Neural cell (in vitro differentiated cells): Measurements from ENCODE around the gene ZFPM1. TPM values are rescaled to one million over a fixed set of nuclear protein-coding genes. Genes with fewer than 3 reads are reported as not detected.

Source experiments
- H2AFZ ChIP-seq: fragments of 200-600, 300-800 bp; sonication (generic), shearing (Covaris generic); 2 replicates; pipeline ENCODE4 v1.6.0; 2014; ENCODE audit warnings: low read depth, mild to moderate bottlenecking, antibody characterized with exemption, low read length, moderate library complexity
- H3F3A ChIP-seq: fragments of 200-600 bp; shearing (Covaris generic); 2 replicates; pipeline ENCODE4 v1.6.1; 2016; ENCODE audit warnings: mild to moderate bottlenecking, moderate library complexity, mixed read lengths, antibody characterized with exemption, low read length; ENCODE audit not compliant: insufficient read depth, poor library complexity, severe bottlenecking
- H3K27ac ChIP-seq: fragments of 200-600, 300-800 bp; sonication (generic), shearing (Covaris generic); 2 replicates; pipeline ENCODE4 v1.5.1; 2014; ENCODE audit warnings: mild to moderate bottlenecking, low read length, moderate library complexity
- H3K27me3 ChIP-seq: fragments of 300-800, 200-600 bp; sonication (generic), shearing (Covaris generic); 2 replicates; pipeline ENCODE4 v1.6.0; 2014; ENCODE audit warnings: mild to moderate bottlenecking, low read depth, low read length, moderate library complexity; ENCODE audit not compliant: insufficient read depth
- H3K36me3 ChIP-seq: fragments of 300-800, 200-600 bp; sonication (generic), shearing (Covaris generic); 2 replicates; pipeline ENCODE4 v1.5.1; 2014; ENCODE audit warnings: mild to moderate bottlenecking, antibody characterized with exemption, low read length, moderate library complexity; ENCODE audit not compliant: insufficient read depth
- H3K4me2 ChIP-seq: fragments of 300-800, 200-600 bp; sonication (generic), shearing (Covaris generic); 2 replicates; pipeline ENCODE4 v1.6.0; 2014; ENCODE audit warnings: mild to moderate bottlenecking, low read length
- H3K4me3 ChIP-seq: fragments of 300-800, 200-600 bp; sonication (generic), shearing (Covaris generic); 2 replicates; pipeline ENCODE4 v1.5.1; 2014; ENCODE audit warnings: mild to moderate bottlenecking, low read length, moderate library complexity
- H3K79me2 ChIP-seq: fragments of 200-600 bp; shearing (Covaris generic); replicated peaks from 2 replicates; pipeline ENCODE4 v1.6.0; 2014; ENCODE audit warnings: mild to moderate bottlenecking, low read length, moderate library complexity; ENCODE audit not compliant: insufficient read depth
- H3K9ac ChIP-seq: fragments of 300-800, 200-600 bp; sonication (generic), shearing (Covaris generic); 2 replicates; pipeline ENCODE4 v1.6.1; 2016; ENCODE audit warnings: mild to moderate bottlenecking, low read length, mixed read lengths
- H3K9me2 ChIP-seq: fragments of 200-600 bp; shearing (Covaris generic); 2 replicates; pipeline ENCODE4 v1.6.1; 2016; ENCODE audit warnings: mild to moderate bottlenecking, low read length, mixed read lengths; ENCODE audit not compliant: insufficient read depth
- H3K9me3 ChIP-seq: fragments of 200-600, 300-800 bp; sonication (generic), shearing (Covaris generic); 2 replicates; pipeline ENCODE4 v1.6.1; 2016; ENCODE audit warnings: mild to moderate bottlenecking, mixed run types, low read length, moderate library complexity, mixed read lengths
- H4K20me1 ChIP-seq: fragments of 200-600 bp; shearing (Covaris generic); 2 replicates; pipeline ENCODE4 v1.6.1; 2016; ENCODE audit warnings: mild to moderate bottlenecking, mixed run types; ENCODE audit not compliant: insufficient read depth
- CTCF ChIP-seq: fragments of 450-650 bp; IDR thresholded peaks from 2 replicates; pipeline ENCODE4 v1.5.1; 2014; ENCODE audit warnings: antibody characterized with exemption, mild to moderate bottlenecking, moderate library complexity; ENCODE audit not compliant: poor library complexity, severe bottlenecking
- EP300 ChIP-seq: fragments of 450-650 bp; conservative IDR thresholded peaks from 2 replicates; pipeline ENCODE4 v1.6.1; 2014; ENCODE audit warnings: antibody characterized with exemption, mild to moderate bottlenecking, moderate library complexity; ENCODE audit not compliant: poor library complexity, severe bottlenecking
- EZH2 ChIP-seq: fragments of 200-600, 300-800 bp; shearing (Covaris generic), sonication (generic); IDR thresholded peaks from 2 replicates; pipeline ENCODE4 v1.6.1; 2014; ENCODE audit warnings: antibody characterized with exemption, low read length, borderline replicate concordance, mild to moderate bottlenecking; ENCODE audit not compliant: insufficient read depth, poor library complexity, severe bottlenecking
- MXI1 ChIP-seq: fragments of 450-650 bp; conservative IDR thresholded peaks from 2 replicates; pipeline ENCODE4 v1.6.1; 2014; ENCODE audit warnings: antibody characterized with exemption, mild to moderate bottlenecking; ENCODE audit not compliant: poor library complexity, severe bottlenecking
- POLR2AphosphoS5 ChIP-seq: IDR thresholded peaks from 2 replicates; pipeline ENCODE4 v1.6.1; 2012
- RAD21 ChIP-seq: fragments of 450-650 bp; conservative IDR thresholded peaks from 2 replicates; pipeline ENCODE4 v1.6.1; 2014; ENCODE audit warnings: antibody characterized with exemption, mild to moderate bottlenecking, moderate library complexity
- SMC3 ChIP-seq: fragments of 450-650 bp; conservative IDR thresholded peaks from 2 replicates; pipeline ENCODE4 v1.6.1; 2014; ENCODE audit warnings: antibody characterized with exemption, mild to moderate bottlenecking, moderate library complexity; ENCODE audit not compliant: poor library complexity
- TAF1 ChIP-seq: IDR thresholded peaks from 2 replicates; pipeline ENCODE4 v1.6.1; 2012; ENCODE audit warnings: low read depth
- polyA plus RNA-seq: library from polyadenylated mRNA; depleted of rRNA; stranded (reverse); fragments of >200 nt; gene quantifications from 2 replicates; pipeline ENCODE4 v1.2.3, GENCODE V29; 2014
- TF ChIP-seq, protein P1 (sequence below): IDR thresholded peaks from 2 replicates; pipeline ENCODE4 v1.6.1; 2012; ENCODE audit warnings: borderline replicate concordance

Gene ZFPM1
- polyA plus RNA-seq, 1 donor from 2014 or later: 0.41 TPM

DNA sequence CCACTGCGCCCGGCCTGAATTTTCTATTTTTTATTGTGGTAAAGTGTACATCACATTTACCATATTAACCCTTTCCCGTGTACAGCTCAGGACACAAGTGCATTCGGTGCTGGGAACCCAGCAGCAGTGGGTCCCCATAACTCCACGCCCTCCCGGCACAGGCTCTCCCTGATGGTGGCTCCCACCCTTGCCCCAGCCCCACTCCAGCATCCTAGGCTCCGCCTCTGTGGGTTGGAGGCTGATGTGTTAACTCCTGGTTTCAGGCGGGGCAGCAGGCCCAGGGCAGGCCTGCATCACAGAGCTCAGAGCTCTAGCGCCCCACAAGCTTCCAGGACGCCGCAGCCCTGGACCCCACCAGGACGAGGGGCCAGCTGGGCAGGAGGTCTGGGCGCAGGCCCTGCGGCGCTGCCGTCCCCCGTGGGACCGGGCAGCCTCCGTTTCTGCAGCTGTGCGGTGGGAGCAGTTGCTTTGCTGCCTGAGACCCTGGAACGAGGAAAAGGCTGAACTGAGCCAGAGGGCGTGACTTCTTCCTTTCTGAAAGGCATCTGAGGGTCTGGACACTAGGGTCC, 19.6 kb downstream of the ZFPM1 start:
- no peaks in the 10 kb centered on the region for H3K9me2 ChIP-seq
- H3K27me3 ChIP-seq: no peaks in the 10 kb centered on the region
- H3K36me3 ChIP-seq: no peaks in the 10 kb centered on the region
- H2AFZ ChIP-seq: no peak overlapping the region
- no peak overlapping the region for H3K4me2 ChIP-seq
- H3K4me3 ChIP-seq: no peak overlapping the region
- H3K27ac ChIP-seq: no peak overlapping the region
- no peaks in the 10 kb centered on the region for H3F3A ChIP-seq
- no peaks in the 10 kb centered on the region for H4K20me1 ChIP-seq
- no peaks in the 10 kb centered on the region for H3K79me2 ChIP-seq
- H3K9ac ChIP-seq: no peak overlapping the region
- TF ChIP-seq RAD21 (no peak), CTCF (no peak), TAF1 (no peak), SMC3 (no peak), EZH2 (no peak), POLR2AphosphoS5 (no peak), MXI1 (no peak), EP300 (no peak)
- TF ChIP-seq, protein P1, sequence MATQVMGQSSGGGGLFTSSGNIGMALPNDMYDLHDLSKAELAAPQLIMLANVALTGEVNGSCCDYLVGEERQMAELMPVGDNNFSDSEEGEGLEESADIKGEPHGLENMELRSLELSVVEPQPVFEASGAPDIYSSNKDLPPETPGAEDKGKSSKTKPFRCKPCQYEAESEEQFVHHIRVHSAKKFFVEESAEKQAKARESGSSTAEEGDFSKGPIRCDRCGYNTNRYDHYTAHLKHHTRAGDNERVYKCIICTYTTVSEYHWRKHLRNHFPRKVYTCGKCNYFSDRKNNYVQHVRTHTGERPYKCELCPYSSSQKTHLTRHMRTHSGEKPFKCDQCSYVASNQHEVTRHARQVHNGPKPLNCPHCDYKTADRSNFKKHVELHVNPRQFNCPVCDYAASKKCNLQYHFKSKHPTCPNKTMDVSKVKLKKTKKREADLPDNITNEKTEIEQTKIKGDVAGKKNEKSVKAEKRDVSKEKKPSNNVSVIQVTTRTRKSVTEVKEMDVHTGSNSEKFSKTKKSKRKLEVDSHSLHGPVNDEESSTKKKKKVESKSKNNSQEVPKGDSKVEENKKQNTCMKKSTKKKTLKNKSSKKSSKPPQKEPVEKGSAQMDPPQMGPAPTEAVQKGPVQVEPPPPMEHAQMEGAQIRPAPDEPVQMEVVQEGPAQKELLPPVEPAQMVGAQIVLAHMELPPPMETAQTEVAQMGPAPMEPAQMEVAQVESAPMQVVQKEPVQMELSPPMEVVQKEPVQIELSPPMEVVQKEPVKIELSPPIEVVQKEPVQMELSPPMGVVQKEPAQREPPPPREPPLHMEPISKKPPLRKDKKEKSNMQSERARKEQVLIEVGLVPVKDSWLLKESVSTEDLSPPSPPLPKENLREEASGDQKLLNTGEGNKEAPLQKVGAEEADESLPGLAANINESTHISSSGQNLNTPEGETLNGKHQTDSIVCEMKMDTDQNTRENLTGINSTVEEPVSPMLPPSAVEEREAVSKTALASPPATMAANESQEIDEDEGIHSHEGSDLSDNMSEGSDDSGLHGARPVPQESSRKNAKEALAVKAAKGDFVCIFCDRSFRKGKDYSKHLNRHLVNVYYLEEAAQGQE: no peak
- H3K9me3 ChIP-seq: no peaks in the 10 kb centered on the region

DNA sequence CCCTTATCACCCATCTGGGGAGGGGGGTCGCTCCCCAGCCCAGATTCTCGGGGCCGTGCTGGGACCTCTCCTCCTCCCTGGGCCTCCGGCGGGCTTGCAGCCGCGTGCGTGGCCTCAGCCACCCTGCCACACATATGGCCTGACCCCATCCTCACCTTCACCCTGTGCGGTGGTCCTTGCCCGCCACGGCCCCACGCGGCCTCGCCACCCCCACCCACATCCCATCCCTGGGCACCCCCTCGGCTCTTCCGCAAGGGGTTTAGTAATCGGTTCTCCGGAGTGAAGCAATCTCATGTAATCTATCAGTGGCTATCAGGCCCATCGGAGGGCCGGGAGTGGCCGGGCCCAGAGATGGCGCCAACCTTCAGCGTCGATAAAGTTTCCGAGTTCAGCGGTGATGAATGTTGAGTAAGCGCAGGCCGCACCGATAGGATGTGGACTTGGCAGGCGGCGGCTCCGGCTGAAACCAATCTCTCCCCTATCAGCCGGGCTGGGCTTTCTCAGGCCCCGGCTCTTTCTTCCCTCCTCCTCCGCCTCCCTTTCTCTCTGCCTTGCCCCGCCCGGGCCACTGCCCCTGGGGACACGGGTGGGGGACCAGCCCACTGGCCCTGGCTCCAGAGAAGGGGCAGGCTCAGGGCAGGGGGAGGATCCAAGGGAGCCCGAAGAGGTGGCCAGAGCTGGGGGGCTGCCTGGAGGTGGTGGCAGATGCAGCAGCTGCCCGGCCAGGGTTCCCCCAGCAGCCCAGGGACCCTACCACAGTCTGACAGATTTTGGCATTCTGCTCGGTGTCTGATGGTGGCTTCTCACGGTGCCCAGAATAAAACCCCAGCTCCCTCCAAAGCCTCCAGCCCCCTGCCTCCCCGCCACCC, 20.8 kb downstream of the ZFPM1 start:
- Histone ChIP-seq H3K27ac (no peak overlapping the region), H4K20me1 (no peaks in the 10 kb centered on the region), H3K4me2 (no peak overlapping the region), H3F3A (no peaks in the 10 kb centered on the region), H3K36me3 (no peaks in the 10 kb centered on the region), H3K27me3 (no peaks in the 10 kb centered on the region), H3K9me2 (no peaks in the 10 kb centered on the region), H2AFZ (no peak overlapping the region), H3K4me3 (no peak overlapping the region), H3K79me2 (no peaks in the 10 kb centered on the region), H3K9me3 (no peaks in the 10 kb centered on the region), H3K9ac (no peak overlapping the region)
- TF ChIP-seq MXI1 (no peak), POLR2AphosphoS5 (no peak), RAD21 (no peak), CTCF (no peak), TAF1 (no peak), SMC3 (no peak), EZH2 (no peak), EP300 (no peak)
- TF ChIP-seq, protein P1: no peak
